HG03575 (cell line): ENCODE data around the gene FARP1.

Experiments used
- ATAC-seq: cut with Tn5 transposase; IDR thresholded peaks from one replicate; pipeline ENCODE4 v1.9.1; 2021; ENCODE audit not compliant: unreplicated experiment, insufficient number of reproducible peaks, low FRiP score; ENCODE audit errors: extremely low read depth

FARP1 gene

DNA sequence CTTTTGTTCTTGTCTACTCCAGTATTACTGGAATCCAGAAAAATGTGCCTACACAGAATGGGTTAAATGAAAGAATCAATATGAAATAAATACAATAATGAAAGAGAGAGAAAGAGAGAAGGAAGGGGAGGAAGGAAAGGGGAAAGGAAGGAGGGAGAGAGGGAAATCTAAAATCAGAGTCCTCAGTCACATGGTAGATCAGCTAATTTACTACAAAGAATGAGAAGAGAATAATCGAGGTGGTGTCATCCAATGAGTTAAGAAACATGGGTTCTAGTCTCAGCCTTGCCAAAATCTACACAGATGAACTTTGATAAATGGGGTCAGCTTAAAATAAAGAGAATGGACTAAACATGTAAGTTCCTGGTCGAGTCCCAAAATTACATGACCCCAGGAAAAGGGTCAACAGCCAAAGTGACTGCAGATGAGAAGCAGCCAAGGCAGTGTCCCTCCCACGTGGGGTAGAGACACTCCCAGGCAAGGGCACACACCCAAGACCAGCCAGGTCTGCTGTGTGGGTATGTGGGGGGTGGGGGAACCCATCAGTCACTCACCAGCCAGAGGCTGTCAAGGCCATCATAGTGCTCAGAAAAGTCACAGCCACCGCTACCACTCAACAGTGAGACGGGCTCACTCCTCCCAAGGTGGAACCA lies 330.4 kb downstream of the FARP1 start:
- ATAC-seq = no peak

DNA sequence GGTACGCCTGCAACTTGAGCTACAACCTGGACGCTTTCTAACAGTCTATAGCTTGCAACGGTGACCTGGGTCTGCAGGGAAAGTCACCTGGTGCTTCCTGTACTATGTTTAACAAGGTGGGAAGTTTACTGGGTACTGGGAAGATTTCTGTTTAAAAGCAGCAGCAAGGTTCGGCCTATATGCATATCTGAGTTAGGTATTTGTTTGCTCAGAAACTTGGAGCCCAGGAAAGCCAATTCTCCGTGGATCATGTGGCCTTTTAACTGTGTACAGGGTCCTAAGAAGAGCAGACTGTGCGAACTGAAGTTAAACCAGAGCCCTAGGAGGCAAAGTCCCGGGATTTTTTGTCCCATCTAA lies 330.9 kb downstream of the FARP1 start:
- ATAC-seq = no peak

DNA sequence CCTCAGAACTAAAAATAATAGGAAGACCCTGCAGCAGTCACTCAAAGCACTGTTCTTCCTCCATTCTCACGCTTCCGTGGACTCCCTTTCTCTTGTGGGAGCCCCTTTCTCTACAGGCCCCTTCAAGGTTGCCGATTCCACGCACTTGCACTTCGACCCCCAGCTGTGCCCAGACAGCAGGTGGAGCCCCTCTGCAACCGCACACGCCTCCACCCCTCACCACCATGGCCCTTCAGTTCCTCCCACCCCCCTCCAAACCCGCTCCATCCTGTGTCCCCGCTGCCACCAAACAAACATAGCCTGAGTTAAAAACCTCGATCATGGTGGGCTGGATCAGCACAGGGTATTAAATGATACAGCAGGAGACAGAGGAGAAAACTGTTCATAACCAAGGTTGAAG lies 331.4 kb downstream of the FARP1 start:
- no peak for ATAC-seq

DNA sequence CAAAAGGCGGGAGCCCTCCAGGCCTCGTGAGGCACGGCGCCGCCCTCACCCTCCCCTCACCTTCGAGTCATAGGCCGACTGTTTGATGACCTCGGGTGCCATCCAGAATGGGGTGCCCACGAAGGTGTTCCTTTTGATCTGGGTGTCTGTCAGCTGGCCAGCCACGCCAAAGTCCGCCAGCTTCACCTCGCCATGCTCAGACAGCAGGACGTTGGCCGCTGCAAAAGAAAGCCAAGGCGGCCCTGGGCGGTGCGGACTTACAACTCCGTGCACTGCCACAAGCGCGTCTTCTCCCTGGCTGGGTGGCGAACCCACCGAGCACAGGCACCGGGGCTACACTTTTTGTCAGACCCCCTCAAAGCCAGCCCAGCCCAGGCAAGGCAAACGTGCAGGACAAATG lies 331.9 kb downstream of the FARP1 start:
- no peak for ATAC-seq

DNA sequence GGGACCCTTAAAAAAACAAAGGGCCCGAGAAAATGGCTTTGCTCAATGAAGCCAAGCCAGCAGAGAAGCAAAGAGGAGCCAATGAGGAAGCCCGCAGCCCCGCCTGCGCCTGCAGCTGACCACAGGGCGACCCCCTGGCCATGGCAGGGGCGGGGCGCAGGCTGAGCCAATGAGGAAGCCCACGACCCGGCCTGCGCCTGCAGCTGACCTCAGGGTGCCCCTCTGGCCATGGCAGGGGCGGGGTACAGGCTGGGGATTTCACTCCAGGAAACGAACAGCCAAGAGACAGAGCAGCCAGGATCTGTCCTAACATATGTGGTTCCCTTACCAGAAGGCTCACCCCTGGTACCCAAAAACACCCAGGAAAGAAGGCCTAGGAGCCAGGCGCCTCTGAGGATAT lies 332.6 kb downstream of the FARP1 start:
- no peak for ATAC-seq

GRCh38 chr13:98476106-98476505 lies 333.2 kb downstream of the FARP1 start:
- peak; percentile 6 for ATAC-seq

DNA sequence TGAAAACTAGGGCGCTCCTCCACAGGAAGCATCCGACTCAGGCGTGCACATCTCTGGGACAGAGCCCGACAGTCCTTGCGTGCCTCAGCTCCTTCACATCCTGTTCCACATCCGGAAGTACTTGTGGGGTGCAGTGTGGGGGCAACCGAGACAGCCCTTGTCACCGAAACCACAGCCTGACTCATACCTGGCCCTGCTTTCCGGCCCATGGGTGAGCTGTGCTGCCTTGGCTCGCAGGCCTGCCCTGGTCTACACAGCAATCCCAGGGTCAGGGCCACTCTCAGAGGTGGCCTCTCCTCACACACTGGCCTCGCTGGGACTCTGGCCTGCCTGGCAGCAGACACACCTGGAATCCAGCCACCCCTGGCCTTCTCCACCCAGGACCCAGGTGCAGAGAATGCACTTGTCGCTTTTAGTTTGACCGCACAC lies 333.7 kb downstream of the FARP1 start:
- ATAC-seq = peak; percentile 77

- ATAC-seq = peak; percentile 26
Measured at GRCh38 chr13:98478189-98479129, 335.6 kb downstream of the FARP1 start.

GRCh38 chr13:98479496-98480003 lies 336.7 kb downstream of the FARP1 start:
- no peak for ATAC-seq

DNA sequence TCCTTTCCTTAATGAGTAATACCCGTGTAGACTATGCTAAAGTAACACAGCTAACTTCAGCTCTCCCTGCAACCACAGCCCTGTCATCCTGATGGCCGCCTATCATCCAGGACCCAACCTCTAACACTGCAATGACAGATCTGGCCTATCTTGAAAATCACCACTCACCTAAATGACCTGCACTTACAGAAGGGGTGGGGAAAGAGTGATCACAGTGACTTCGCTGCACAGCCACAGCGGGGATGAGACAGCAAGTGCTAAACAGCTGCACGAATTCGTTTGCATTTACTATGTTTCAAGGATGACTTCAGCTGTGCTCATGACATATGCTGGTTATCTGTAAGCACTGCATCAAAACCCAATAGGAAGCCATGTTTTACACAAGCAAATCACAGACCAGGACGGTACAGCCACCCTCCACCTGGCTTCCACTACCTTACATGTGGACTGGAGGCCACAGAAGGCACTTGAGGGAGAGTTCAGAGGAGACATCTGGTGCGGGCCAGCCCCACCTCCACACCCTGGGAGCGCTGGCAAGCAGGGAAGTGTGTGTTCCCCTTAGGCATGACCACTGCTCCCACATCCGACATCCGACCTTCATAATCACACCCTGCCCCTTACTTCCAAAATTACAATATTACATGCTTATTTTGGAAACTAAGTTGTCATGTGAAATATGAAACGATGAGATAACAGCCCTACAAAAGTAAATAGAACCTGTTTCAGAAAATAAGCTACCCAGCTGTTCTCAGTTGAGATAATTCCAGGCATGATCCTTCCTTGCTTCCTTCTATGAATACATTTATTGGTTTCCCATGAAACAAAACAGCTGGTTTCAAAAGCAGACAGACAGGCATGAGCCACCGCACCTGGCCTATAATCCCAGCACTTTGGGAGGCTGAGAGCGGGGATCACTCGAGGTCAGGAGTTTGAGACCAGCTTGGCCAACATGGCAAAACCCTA lies 338.3 kb downstream of the FARP1 start:
- no peak for ATAC-seq

GRCh38 chr13:98482476-98483444 lies 339.9 kb downstream of the FARP1 start:
- ATAC-seq = no peak

GRCh38 chr13:98483601-98484288 lies 340.9 kb downstream of the FARP1 start:
- no peak for ATAC-seq

- ATAC-seq = no peak
Measured at GRCh38 chr13:98484289-98485219, 341.7 kb downstream of the FARP1 start.

GRCh38 chr13:98485561-98485960 lies 342.7 kb downstream of the FARP1 start:
- ATAC-seq = no peak

GRCh38 chr13:98486412-98486811 lies 343.5 kb downstream of the FARP1 start:
- ATAC-seq = no peak

- ATAC-seq = no peak
Measured at GRCh38 chr13:98487016-98487415, 344.1 kb downstream of the FARP1 start.
